Vagina (tissue), 2 donors: ENCODE data around the gene PPP2R5C.
A peak's percentile ranks its signal among the peaks of the same experiment; 100 is the strongest.

Experiments
- CTCF ChIP-seq, 3 experiments: fragments of 450-650 bp in 2 of 3; fragments of 200-600 bp in 1 of 3; sonication (generic) in 1 of 3; IDR thresholded peaks; one replicate each; pipeline ENCODE4 v1.5.1; 2017 to 2019; ENCODE audit warnings: antibody characterized with exemption in 3 of 3, mild to moderate bottlenecking in 2 of 3, moderate library complexity in 2 of 3
- POLR2A ChIP-seq, 2 donors: fragments of 450-650 bp; IDR thresholded peaks; one replicate each; pipeline ENCODE4 v1.6.1; 2017; ENCODE audit warnings: antibody characterized with exemption in 2 of 2, mild to moderate bottlenecking in 2 of 2, moderate library complexity in 2 of 2
- POLR2AphosphoS5 ChIP-seq, 2 donors: sonication (generic); formaldehyde crosslinking; IDR thresholded peaks; one replicate each; pipeline ENCODE4 v1.9.0; 2017; ENCODE audit warnings: antibody characterized with exemption in 2 of 2, mild to moderate bottlenecking in 2 of 2, low read depth in 1 of 2; ENCODE audit not compliant: insufficient read depth in 1 of 2

- no peak for TF ChIP-seq POLR2A (IDR thresholded peaks at IDR 0.05)
- no peak for TF ChIP-seq CTCF (IDR thresholded peaks at IDR 0.05)
- peak; percentile 41 to 78 for TF ChIP-seq POLR2AphosphoS5 (IDR thresholded peaks at IDR 0.05; ENCODE audit: insufficient read depth in 1 of 2, low read depth in 1 of 2)
These were observed 51.8 kb downstream of the PPP2R5C start for GRCh38 chr14:101813171-101813759.
